GM12878 (cell line): Measurements from ENCODE around the gene ASB4. TPM values are rescaled to one million over a fixed set of nuclear protein-coding genes. Genes with fewer than 3 reads are reported as not detected.

Experiments used
- ATAC-seq: fragments of 200-7000 bp; cut with Tn5 transposase; 3 replicates; pipeline ENCODE4 v1.9.1; 2020; ENCODE audit warnings: mild to moderate bottlenecking, moderate library complexity
- BruUV-seq: library from RNA; stranded (reverse); fragments of 400-500 nt; replicated peaks from 2 replicates; lab custom pipeline; 2021; lab: Mats Ljungman, UMichigan
- CTCF ChIA-PET: fragments of 300-600 bp; sonication (Branson Sonifier 250); formaldehyde crosslinking; extraction: SDS; loops from one replicate; lab custom pipeline; 2021; ENCODE audit warnings: inconsistent platforms; lab: Yijun Ruan, JAX
- POLR2A ChIA-PET: fragments of 350-600 bp; formaldehyde crosslinking; extraction: SDS; loops from one replicate; lab custom pipeline; 2021; ENCODE audit warnings: inconsistent platforms; lab: Charles Lee
- RAD21 ChIA-PET: fragments of 300-600 bp; sonication (Branson Sonifier 250); formaldehyde crosslinking; loops from one replicate; lab custom pipeline; 2023; ENCODE audit warnings: antibody characterized with exemption; ENCODE audit not compliant: unreplicated experiment; lab: Charles Lee
- SMC1A ChIA-PET: fragments of 300-600 bp; sonication (Branson Sonifier 250); formaldehyde crosslinking; loops from one replicate; lab custom pipeline; 2023; ENCODE audit not compliant: unreplicated experiment, uncharacterized antibody; lab: Charles Lee
- DNase-seq: peaks from one replicate; pipeline ENCODE4 v3.0.0-alpha.2; 2011; ENCODE audit warnings: low read depth, low spot score
- FAIRE-seq: peaks from 3 replicates; lab custom pipeline; 2011; peaks lifted over from hg19 to GRCh38; lab: Jason Lieb, UNC
- H2AFZ ChIP-seq: 2 replicates; pipeline ENCODE4 v1.6.0; 2011; ENCODE audit warnings: low read depth, low read length, control low read depth; ENCODE audit not compliant: control insufficient read depth
- H3K27ac ChIP-seq: 2 replicates; pipeline ENCODE4 v1.5.1; 2011; ENCODE audit warnings: control low read depth; ENCODE audit not compliant: control insufficient read depth, insufficient read depth
- H3K27me3 ChIP-seq, 2 experiments: replicated peaks in 1 of 2; 2 replicates each; pipeline versions ENCODE4 v1.6.0 to v1.6.1; 2011; ENCODE audit warnings: low read length in 1 of 2; ENCODE audit not compliant: control insufficient read depth in 2 of 2, insufficient read depth in 2 of 2
- H3K36me3 ChIP-seq, 2 experiments: 2 replicates each; pipeline ENCODE4 v1.5.1; 2011; ENCODE audit warnings: low read length in 1 of 2; ENCODE audit not compliant: control insufficient read depth in 2 of 2, insufficient read depth in 2 of 2
- H3K4me1 ChIP-seq: 2 replicates; pipeline ENCODE4 v1.6.1; 2011; ENCODE audit warnings: mild to moderate bottlenecking, low read length, moderate library complexity, mixed read lengths; ENCODE audit not compliant: control insufficient read depth, insufficient read depth
- H3K4me2 ChIP-seq: 2 replicates; pipeline ENCODE4 v1.6.0; 2011; ENCODE audit warnings: control low read depth; ENCODE audit not compliant: control insufficient read depth, insufficient read depth
- H3K4me3 ChIP-seq: fragments of 200-600 bp; sonication (generic); 2 replicates; pipeline ENCODE4 v1.5.1; 2016
- H3K79me2 ChIP-seq: 2 replicates; pipeline ENCODE4 v1.6.0; 2011; ENCODE audit warnings: low read length; ENCODE audit not compliant: control insufficient read depth, insufficient read depth
- H3K9ac ChIP-seq: 2 replicates; pipeline ENCODE4 v1.8.0; 2011; ENCODE audit warnings: low read length, control low read depth, mixed read lengths; ENCODE audit not compliant: control insufficient read depth, insufficient read depth
- H3K9me3 ChIP-seq: replicated peaks from 3 replicates; pipeline ENCODE4 v1.5.1; 2011; ENCODE audit warnings: mild to moderate bottlenecking, low read length; ENCODE audit not compliant: control insufficient read depth, insufficient read depth
- H4K20me1 ChIP-seq: 2 replicates; pipeline ENCODE4 v1.6.0; 2011; ENCODE audit not compliant: control insufficient read depth, insufficient read depth
- BCL11A ChIP-seq: IDR thresholded peaks from 2 replicates; pipeline ENCODE4 v1.6.1; 2011; ENCODE audit warnings: low read depth, low read length
- CTCF ChIP-seq, 3 experiments: IDR thresholded peaks in 2 of 3; conservative IDR thresholded peaks in 1 of 3; 2 replicates each; pipeline ENCODE4 v1.5.1; 2011; ENCODE audit warnings: low read depth in 3 of 3, low read length in 3 of 3, mild to moderate bottlenecking in 3 of 3, control low read depth in 2 of 3, moderate library complexity in 2 of 3, inconsistent platforms in 1 of 3, mixed read lengths in 1 of 3; ENCODE audit not compliant: control insufficient read depth in 2 of 3, insufficient read depth in 1 of 3; ENCODE audit errors: extremely low read depth in 1 of 3
- KDM1A ChIP-seq: fragments of 200-600 bp; sonication (generic); IDR thresholded peaks from 2 replicates; pipeline ENCODE4 v1.6.1; 2016; ENCODE audit warnings: borderline replicate concordance
- MEF2A ChIP-seq: IDR thresholded peaks from 2 replicates; pipeline ENCODE4 v1.6.1; 2011; ENCODE audit warnings: low read depth, mild to moderate bottlenecking, low read length, moderate library complexity; ENCODE audit not compliant: insufficient read depth
- MEF2B ChIP-seq: fragments of 450-650 bp; IDR thresholded peaks from 2 replicates; pipeline ENCODE4 v1.6.1; 2018; ENCODE audit warnings: mild to moderate bottlenecking, moderate library complexity; ENCODE audit not compliant: partially characterized antibody, poor library complexity, severe bottlenecking
- POLR2AphosphoS5 ChIP-seq: IDR thresholded peaks from 2 replicates; pipeline ENCODE4 v1.6.1; 2011; ENCODE audit warnings: mild to moderate bottlenecking, low read length, inconsistent platforms
- WGBS: methylation state at CpG from one replicate; pipeline ENCODE4 v1.1.6; 2016; ENCODE audit warnings: low lambda C conversion rate; ENCODE audit not compliant: insufficient replicate concordance, insufficient coverage; ENCODE audit errors: missing lambda C conversion rate; 5-methylcytosine and 5-hydroxymethylcytosine counted together
- in situ Hi-C: fragments of 300-500 bp; cut with MboI; formaldehyde crosslinking; loops from 9 replicates; pipeline ENCODE4 v1.14.3; 2018; ENCODE audit warnings: mixed read lengths
- intact Hi-C: fragments of 100-400 bp; cut with micrococcal nuclease; formaldehyde crosslinking; loops from one replicate; pipeline ENCODE4 v1.14.2; 2022; ENCODE audit not compliant: unreplicated experiment
- polyA plus RNA-seq, 11 experiments: library from polyadenylated mRNA; depleted of rRNA in 4 of 11; unstranded in 6 of 11; stranded (reverse) in 5 of 11; fragments of >200 nt; fragmentation: Nextera tagmentation in 4 of 11; fragmentation: Illumina TruSeq in 1 of 11; extraction: Ambion mirVana in 4 of 11; extraction: Trizol in 1 of 11; gene quantifications; 1 replicate in 1 of 11; 2 replicates in 10 of 11; pipeline versions ENCODE4 v1.2.1 to v1.2.3, GENCODE V29; 2011 to 2016; ENCODE audit warnings: inconsistent platforms in 2 of 11, missing spikeins in 2 of 11, low read depth in 1 of 11
- total RNA-seq, 4 experiments: library from RNA; depleted of rRNA in 3 of 4; stranded (reverse); fragments of >200 nt in 3 of 4; fragmentation: Illumina TruSeq in 1 of 4; extraction: Trizol in 1 of 4; gene quantifications; 2 replicates each; pipeline versions ENCODE4 v1.2.1 to v1.2.3, GENCODE V29; 2013 to 2021
- TF ChIP-seq, protein P1 (sequence below): IDR thresholded peaks from 2 replicates; pipeline ENCODE4 v1.6.1; 2012; ENCODE audit warnings: low read length, inconsistent platforms
- TF ChIP-seq, protein P2 (sequence below): IDR thresholded peaks from 2 replicates; pipeline ENCODE4 v1.6.1; 2012; ENCODE audit warnings: mild to moderate bottlenecking, low read depth, low read length
- TF ChIP-seq, protein P3 (sequence below): fragments of 450-650 bp; formaldehyde crosslinking; IDR thresholded peaks from 2 replicates; pipeline ENCODE4 v1.4.0; 2022; ENCODE audit warnings: mild to moderate bottlenecking, moderate library complexity

ASB4 gene
- total and polyA plus RNA-seq, 10 of the 15 experiments (the other 5 are each of a cell fraction or from before 2014, with no cell fraction given): 0.12 to 1.1 TPM; not detected in 8

DNA sequence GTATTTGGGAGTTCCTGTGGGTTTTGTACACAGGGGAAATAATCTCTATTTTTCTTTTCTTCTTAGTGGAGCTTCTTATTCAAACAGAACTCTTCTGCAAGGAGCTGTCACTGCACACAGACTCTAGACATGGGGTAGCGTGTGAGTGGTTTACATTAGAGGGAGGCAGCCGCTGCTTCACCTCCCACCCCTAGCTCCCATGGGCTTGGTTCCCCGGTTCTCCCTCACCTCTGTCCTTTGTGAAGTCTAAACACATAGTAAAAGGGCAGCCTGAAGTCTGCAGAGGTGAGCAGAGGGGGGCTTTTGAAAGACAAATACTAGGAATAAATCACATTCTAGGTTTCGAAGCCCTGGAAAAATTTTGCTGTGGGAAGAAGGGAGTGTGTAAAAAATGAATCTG lies 5.5 kb downstream of the ASB4 start:
- in situ Hi-C loops: no loop called here

More for the DNA sequence above, 5.5 kb downstream of the ASB4 start:
- ChIA-PET POLR2A (interaction anchor here (1.0 kb wide), 1 partner anchor 9 kb away, joined by 7 read pairs; no protein-coding TSS in a partner anchor), CTCF (interaction anchor here (0.6 to 13.1 kb wide), 7 partner anchors 14 to 223 kb away, joined by 3 to 136 read pairs (median 4); no protein-coding TSS in a partner anchor), SMC1A (interaction anchor here (1.2 to 13.9 kb wide), 8 partner anchors 9 to 196 kb away, joined by 3 to 203 read pairs (median 12); no protein-coding TSS in a partner anchor), RAD21 (interaction anchor here (0.8 to 5.5 kb wide), 5 partner anchors 10 to 199 kb away, joined by 3 to 42 read pairs (median 4); no protein-coding TSS in a partner anchor)
- no peaks in the 10 kb centered on the region for H4K20me1 ChIP-seq
- ATAC-seq (no peak), DNase-seq (no peak), FAIRE-seq (no peak)
- no peak overlapping the region for H2AFZ ChIP-seq
- no peaks in the 10 kb centered on the region for H3K27me3 ChIP-seq
- H3K79me2 ChIP-seq: no peaks in the 10 kb centered on the region
- H3K4me2 ChIP-seq: no peak overlapping the region
- H3K27ac ChIP-seq: no peak overlapping the region
- no peak for TF ChIP-seq CTCF (IDR thresholded peaks at IDR 0.05 in 2 of 3, conservative IDR thresholded peaks at IDR 0.05 in 1 of 3; ENCODE audit: control insufficient read depth in 2 of 3, extremely low read depth in 1 of 3, insufficient read depth in 1 of 3, low read depth in 3 of 3, low read length in 3 of 3)
- no peak for TF ChIP-seq BCL11A
- TF ChIP-seq, protein P1, sequence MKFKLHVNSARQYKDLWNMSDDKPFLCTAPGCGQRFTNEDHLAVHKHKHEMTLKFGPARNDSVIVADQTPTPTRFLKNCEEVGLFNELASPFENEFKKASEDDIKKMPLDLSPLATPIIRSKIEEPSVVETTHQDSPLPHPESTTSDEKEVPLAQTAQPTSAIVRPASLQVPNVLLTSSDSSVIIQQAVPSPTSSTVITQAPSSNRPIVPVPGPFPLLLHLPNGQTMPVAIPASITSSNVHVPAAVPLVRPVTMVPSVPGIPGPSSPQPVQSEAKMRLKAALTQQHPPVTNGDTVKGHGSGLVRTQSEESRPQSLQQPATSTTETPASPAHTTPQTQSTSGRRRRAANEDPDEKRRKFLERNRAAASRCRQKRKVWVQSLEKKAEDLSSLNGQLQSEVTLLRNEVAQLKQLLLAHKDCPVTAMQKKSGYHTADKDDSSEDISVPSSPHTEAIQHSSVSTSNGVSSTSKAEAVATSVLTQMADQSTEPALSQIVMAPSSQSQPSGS: no peak
- TF ChIP-seq, protein P2, sequence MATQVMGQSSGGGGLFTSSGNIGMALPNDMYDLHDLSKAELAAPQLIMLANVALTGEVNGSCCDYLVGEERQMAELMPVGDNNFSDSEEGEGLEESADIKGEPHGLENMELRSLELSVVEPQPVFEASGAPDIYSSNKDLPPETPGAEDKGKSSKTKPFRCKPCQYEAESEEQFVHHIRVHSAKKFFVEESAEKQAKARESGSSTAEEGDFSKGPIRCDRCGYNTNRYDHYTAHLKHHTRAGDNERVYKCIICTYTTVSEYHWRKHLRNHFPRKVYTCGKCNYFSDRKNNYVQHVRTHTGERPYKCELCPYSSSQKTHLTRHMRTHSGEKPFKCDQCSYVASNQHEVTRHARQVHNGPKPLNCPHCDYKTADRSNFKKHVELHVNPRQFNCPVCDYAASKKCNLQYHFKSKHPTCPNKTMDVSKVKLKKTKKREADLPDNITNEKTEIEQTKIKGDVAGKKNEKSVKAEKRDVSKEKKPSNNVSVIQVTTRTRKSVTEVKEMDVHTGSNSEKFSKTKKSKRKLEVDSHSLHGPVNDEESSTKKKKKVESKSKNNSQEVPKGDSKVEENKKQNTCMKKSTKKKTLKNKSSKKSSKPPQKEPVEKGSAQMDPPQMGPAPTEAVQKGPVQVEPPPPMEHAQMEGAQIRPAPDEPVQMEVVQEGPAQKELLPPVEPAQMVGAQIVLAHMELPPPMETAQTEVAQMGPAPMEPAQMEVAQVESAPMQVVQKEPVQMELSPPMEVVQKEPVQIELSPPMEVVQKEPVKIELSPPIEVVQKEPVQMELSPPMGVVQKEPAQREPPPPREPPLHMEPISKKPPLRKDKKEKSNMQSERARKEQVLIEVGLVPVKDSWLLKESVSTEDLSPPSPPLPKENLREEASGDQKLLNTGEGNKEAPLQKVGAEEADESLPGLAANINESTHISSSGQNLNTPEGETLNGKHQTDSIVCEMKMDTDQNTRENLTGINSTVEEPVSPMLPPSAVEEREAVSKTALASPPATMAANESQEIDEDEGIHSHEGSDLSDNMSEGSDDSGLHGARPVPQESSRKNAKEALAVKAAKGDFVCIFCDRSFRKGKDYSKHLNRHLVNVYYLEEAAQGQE: no peak
- TF ChIP-seq POLR2AphosphoS5: no peak
- TF ChIP-seq MEF2B: no peak
- no peak for TF ChIP-seq MEF2A
- TF ChIP-seq, protein P3, sequence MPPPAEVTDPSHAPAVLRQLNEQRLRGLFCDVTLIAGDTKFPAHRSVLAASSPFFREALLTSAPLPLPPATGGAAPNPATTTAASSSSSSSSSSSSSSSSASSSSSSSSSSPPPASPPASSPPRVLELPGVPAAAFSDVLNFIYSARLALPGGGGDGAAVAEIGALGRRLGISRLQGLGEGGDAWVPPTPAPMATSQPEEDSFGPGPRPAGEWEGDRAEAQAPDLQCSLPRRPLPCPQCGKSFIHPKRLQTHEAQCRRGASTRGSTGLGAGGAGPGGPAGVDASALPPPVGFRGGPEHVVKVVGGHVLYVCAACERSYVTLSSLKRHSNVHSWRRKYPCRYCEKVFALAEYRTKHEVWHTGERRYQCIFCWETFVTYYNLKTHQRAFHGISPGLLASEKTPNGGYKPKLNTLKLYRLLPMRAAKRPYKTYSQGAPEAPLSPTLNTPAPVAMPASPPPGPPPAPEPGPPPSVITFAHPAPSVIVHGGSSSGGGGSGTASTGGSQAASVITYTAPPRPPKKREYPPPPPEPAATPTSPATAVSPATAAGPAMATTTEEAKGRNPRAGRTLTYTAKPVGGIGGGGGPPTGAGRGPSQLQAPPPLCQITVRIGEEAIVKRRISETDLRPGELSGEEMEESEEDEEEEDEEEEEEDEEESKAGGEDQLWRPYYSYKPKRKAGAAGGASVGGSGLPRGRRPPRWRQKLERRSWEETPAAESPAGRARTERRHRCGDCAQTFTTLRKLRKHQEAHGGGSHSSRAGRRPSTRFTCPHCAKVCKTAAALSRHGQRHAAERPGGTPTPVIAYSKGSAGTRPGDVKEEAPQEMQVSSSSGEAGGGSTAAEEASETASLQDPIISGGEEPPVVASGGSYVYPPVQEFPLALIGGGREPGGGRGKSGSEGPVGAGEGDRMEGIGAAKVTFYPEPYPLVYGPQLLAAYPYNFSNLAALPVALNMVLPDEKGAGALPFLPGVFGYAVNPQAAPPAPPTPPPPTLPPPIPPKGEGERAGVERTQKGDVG: no peak
- TF ChIP-seq KDM1A: no peak
- BruUV-seq: no TSS peak
- H3K4me3 ChIP-seq: no peak overlapping the region
- H3K9me3 ChIP-seq: no peaks in the 10 kb centered on the region; the same call in 2 of the 3 replicates
- H3K9ac ChIP-seq: no peak overlapping the region
- H3K36me3 ChIP-seq: no peaks in the 10 kb centered on the region
- intact Hi-C loops: no loop called here
- 61% methylated on average over 4 of the region's 4 CpGs for WGBS
- no peaks in the 10 kb centered on the region for H3K4me1 ChIP-seq
